Spleen (tissue), 11 donors: ENCODE measurements around the gene PDE4B. TPM values are rescaled to one million over a fixed set of nuclear protein-coding genes. Genes with fewer than 3 reads are reported as not detected.

Source experiments
- DNase-seq: peaks from one replicate; pipeline ENCODE4 v3.0.0-alpha.2; 2020
- H3K27ac ChIP-seq, 8 donors: fragments of 200-600 bp; sonication (generic) in 7 of 8; 1 replicate in 4 of 8; 2 replicates in 4 of 8; pipeline versions ENCODE4 v1.5.0 to v1.8.0; 2016 to 2021; ENCODE audit warnings: inconsistent platforms in 4 of 8, mild to moderate bottlenecking in 4 of 8, moderate library complexity in 1 of 8
- H3K27me3 ChIP-seq, 7 donors: fragments of 200-600 bp; sonication (generic) in 6 of 7; replicated peaks in 1 of 7; 1 replicate in 4 of 7; 2 replicates in 3 of 7; pipeline versions ENCODE4 v1.5.0 to v1.8.0; 2016 to 2021; ENCODE audit warnings: inconsistent platforms in 3 of 7, mild to moderate bottlenecking in 1 of 7
- H3K36me3 ChIP-seq, 6 donors: fragments of 200-600 bp; sonication (generic) in 5 of 6; 1 replicate in 4 of 6; 2 replicates in 2 of 6; pipeline versions ENCODE4 v1.5.0 to v1.8.0; 2016 to 2021; ENCODE audit warnings: inconsistent platforms in 2 of 6
- H3K4me1 ChIP-seq, 6 donors: fragments of 200-600 bp; sonication (generic) in 5 of 6; 1 replicate in 3 of 6; 2 replicates in 3 of 6; pipeline versions ENCODE4 v1.5.0 to v1.8.0; 2016 to 2021; ENCODE audit warnings: inconsistent platforms in 3 of 6
- H3K4me3 ChIP-seq, 8 donors: fragments of 200-600 bp; sonication (generic) in 7 of 8; 1 replicate in 4 of 8; 2 replicates in 4 of 8; pipeline versions ENCODE4 v1.5.0 to v1.8.0; 2016 to 2021; ENCODE audit warnings: inconsistent platforms in 4 of 8, mild to moderate bottlenecking in 4 of 8, moderate library complexity in 2 of 8
- H3K9me3 ChIP-seq, 8 donors: fragments of 200-600 bp; sonication (generic) in 7 of 8; 1 replicate in 4 of 8; 2 replicates in 4 of 8; pipeline versions ENCODE4 v1.5.0 to v1.8.0; 2016 to 2021; ENCODE audit warnings: inconsistent platforms in 4 of 8
- POLR2A ChIP-seq, 3 donors: fragments of 450-650 bp; IDR thresholded peaks; one replicate each; pipeline ENCODE4 v1.5.1; 2017; ENCODE audit warnings: antibody characterized with exemption in 3 of 3, mild to moderate bottlenecking in 1 of 3
- POLR2AphosphoS5 ChIP-seq, 3 donors: sonication (generic); formaldehyde crosslinking; IDR thresholded peaks; one replicate each; pipeline ENCODE4 v1.5.1; 2017; ENCODE audit warnings: antibody characterized with exemption in 3 of 3
- WGBS, 5 donors: extraction: QIAGEN DNeasy Blood & Tissue Kit in 3 of 5; methylation state at CpG; one replicate each; pipeline versions ENCODE4 v1.1.5 to v1.1.7; 2013 to 2018; 5-methylcytosine and 5-hydroxymethylcytosine counted together
- intact Hi-C: fragments of 100-400 bp; cut with DNase I; formaldehyde crosslinking; loops from one replicate; pipeline ENCODE4 v1.15.0; 2023; ENCODE audit warnings: low total_unique reads
- polyA plus RNA-seq, 3 donors: library from polyadenylated mRNA; stranded (reverse); fragments of 200-250 nt; gene quantifications; one replicate each; pipeline ENCODE4 v1.2.1, GENCODE V29; 2013
- total RNA-seq, 7 donors: library from RNA; depleted of rRNA in 3 of 7; stranded (reverse); fragments of >200 nt in 3 of 7; fragmentation: NEBNext Ultra II Directional in 4 of 7; extraction: Animal tissue kit (Norgen Biotek cat#: 25700) in 4 of 7; gene quantifications; one replicate each; pipeline versions ENCODE4 v1.1.0 to v1.2.1, GENCODE V29; 2016 to 2021
- TF ChIP-seq, protein P1 (sequence below), 11 experiments: fragments of 200-600 bp in 7 of 11; fragments of 450-650 bp in 4 of 11; sonication (generic) in 4 of 11; IDR thresholded peaks in 8 of 11; conservative IDR thresholded peaks in 3 of 11; 1 replicate in 7 of 11; 2 replicates in 4 of 11; pipeline versions ENCODE4 v1.4.0 to v1.8.0; 2016 to 2021; ENCODE audit warnings: antibody characterized with exemption in 11 of 11, inconsistent platforms in 4 of 11, mild to moderate bottlenecking in 1 of 11
- donor health status: healthy with polysubstance abuse.
- donor health status: DM: no; HTN: no; CAD: no; lungs with moderate emphysema.
- donor health status: DM: no; HTN: no; CAD: no.
- donor health status: Bipolar disorder and iron deficiency.
- donor health status: healthy.
- donor health status: DM: no; HTN: no; CAD: no.
- donor health status: DM: yes; HTN: yes; CAD: no.

PDE4B gene
- total and polyA plus RNA-seq, 10 donors = 12.6 to 88.2 (median 51.9) TPM

GRCh38 chr1:65955071-65955470, 162.4 kb downstream of the PDE4B start:
- Histone ChIP-seq H3K4me3 (no peak overlapping the region), H3K27ac (no peak overlapping the region), H3K36me3 (no peaks in the 10 kb centered on the region), H3K4me1 (peaks cover 0 to 4% (median 0%) of the 10 kb centered on the region in 6 donors), H3K27me3 (no peaks in the 10 kb centered on the region), H3K9me3 (no peaks in the 10 kb centered on the region)
- 74 to 87% (median 86%) methylated on average over 3 of the region's 3 CpGs for WGBS, 5 donors
- no peak for DNase-seq
- intact Hi-C loops = loop anchor here (5.0 kb wide), 1 partner anchor 287 kb away; no protein-coding TSS in a partner anchor
- TF ChIP-seq POLR2A (IDR thresholded peaks at IDR 0.05) = no peak
- TF ChIP-seq, protein P1, sequence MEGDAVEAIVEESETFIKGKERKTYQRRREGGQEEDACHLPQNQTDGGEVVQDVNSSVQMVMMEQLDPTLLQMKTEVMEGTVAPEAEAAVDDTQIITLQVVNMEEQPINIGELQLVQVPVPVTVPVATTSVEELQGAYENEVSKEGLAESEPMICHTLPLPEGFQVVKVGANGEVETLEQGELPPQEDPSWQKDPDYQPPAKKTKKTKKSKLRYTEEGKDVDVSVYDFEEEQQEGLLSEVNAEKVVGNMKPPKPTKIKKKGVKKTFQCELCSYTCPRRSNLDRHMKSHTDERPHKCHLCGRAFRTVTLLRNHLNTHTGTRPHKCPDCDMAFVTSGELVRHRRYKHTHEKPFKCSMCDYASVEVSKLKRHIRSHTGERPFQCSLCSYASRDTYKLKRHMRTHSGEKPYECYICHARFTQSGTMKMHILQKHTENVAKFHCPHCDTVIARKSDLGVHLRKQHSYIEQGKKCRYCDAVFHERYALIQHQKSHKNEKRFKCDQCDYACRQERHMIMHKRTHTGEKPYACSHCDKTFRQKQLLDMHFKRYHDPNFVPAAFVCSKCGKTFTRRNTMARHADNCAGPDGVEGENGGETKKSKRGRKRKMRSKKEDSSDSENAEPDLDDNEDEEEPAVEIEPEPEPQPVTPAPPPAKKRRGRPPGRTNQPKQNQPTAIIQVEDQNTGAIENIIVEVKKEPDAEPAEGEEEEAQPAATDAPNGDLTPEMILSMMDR (IDR thresholded peaks at IDR 0.05 in 8 of 11, conservative IDR thresholded peaks at IDR 0.05 in 3 of 11) = no peak
- TF ChIP-seq POLR2AphosphoS5 (IDR thresholded peaks at IDR 0.05) = no peak

DNA sequence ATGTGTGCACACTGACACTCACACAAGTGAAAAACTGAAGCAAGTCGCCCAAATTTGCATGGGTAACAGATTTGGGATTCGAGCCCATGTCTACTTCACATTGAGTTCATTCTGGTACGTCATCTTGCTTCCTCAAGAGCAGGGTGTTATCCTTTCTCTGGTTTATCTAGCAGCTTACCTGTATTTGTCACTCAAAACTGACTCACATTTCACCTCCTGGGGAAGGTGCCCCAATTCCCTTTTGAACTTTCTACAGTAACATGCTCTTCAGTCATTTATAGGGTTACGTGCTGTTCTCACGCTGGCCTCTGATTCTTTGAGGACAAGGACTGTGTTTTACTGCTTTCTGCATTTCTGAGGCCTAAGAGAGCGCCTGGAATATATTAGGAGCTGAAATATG, 162.8 kb downstream of the PDE4B start:
- intact Hi-C loops = loop anchor here (5.0 kb wide), 1 partner anchor 287 kb away; no protein-coding TSS in a partner anchor
- TF ChIP-seq POLR2AphosphoS5 (IDR thresholded peaks at IDR 0.05) (no peak), POLR2A (IDR thresholded peaks at IDR 0.05) (no peak)
- TF ChIP-seq, protein P1 (IDR thresholded peaks at IDR 0.05 in 8 of 11, conservative IDR thresholded peaks at IDR 0.05 in 3 of 11) = no peak
- H3K4me3 ChIP-seq = no peak overlapping the region
- H3K36me3 ChIP-seq = no peaks in the 10 kb centered on the region
- DNase-seq = no peak
- H3K27me3 ChIP-seq = no peaks in the 10 kb centered on the region
- H3K9me3 ChIP-seq = no peaks in the 10 kb centered on the region
- WGBS, 5 donors = 83 to 95% (median 90%) methylated on average over 6 of the region's 6 CpGs
- peaks cover 0 to 4% (median 0%) of the 10 kb centered on the region in 6 donors for H3K4me1 ChIP-seq
- no peak overlapping the region for H3K27ac ChIP-seq

- no peaks in the 10 kb centered on the region for H3K36me3 ChIP-seq
- TF ChIP-seq POLR2A (IDR thresholded peaks at IDR 0.05) (no peak), POLR2AphosphoS5 (IDR thresholded peaks at IDR 0.05) (no peak)
- TF ChIP-seq, protein P1 (IDR thresholded peaks at IDR 0.05 in 8 of 11, conservative IDR thresholded peaks at IDR 0.05 in 3 of 11) = peak in 9 of 11 experiments; percentile 26 to 72 (median 55)
- no peaks in the 10 kb centered on the region for H3K9me3 ChIP-seq
- WGBS, 5 donors = 52 to 57% (median 55%) methylated on average over 12 of the region's 12 CpGs
- H3K27me3 ChIP-seq = no peaks in the 10 kb centered on the region
- H3K27ac ChIP-seq = no peak overlapping the region
- peaks cover 0 to 4% (median 0%) of the 10 kb centered on the region in 6 donors for H3K4me1 ChIP-seq
- intact Hi-C loops = loop anchor here (5.0 kb wide), 1 partner anchor 284 kb away; no protein-coding TSS in a partner anchor
- no peak overlapping the region for H3K4me3 ChIP-seq
- DNase-seq = no peak
Measured at GRCh38 chr1:65958561-65959350, 166.1 kb downstream of the PDE4B start.

GRCh38 chr1:65959896-65960567, 167.3 kb downstream of the PDE4B start:
- no peaks in the 10 kb centered on the region for H3K9me3 ChIP-seq
- intact Hi-C loops = loop anchor here (2.0 to 5.0 kb wide), 2 partner anchors 282 to 489 kb away; no protein-coding TSS in a partner anchor
- H3K27ac ChIP-seq = no peak overlapping the region
- TF ChIP-seq POLR2A (IDR thresholded peaks at IDR 0.05) (no peak), POLR2AphosphoS5 (IDR thresholded peaks at IDR 0.05) (no peak)
- TF ChIP-seq, protein P1 (IDR thresholded peaks at IDR 0.05 in 8 of 11, conservative IDR thresholded peaks at IDR 0.05 in 3 of 11) = no peak
- DNase-seq = no peak
- peaks cover 0 to 4% (median 0%) of the 10 kb centered on the region in 6 donors for H3K4me1 ChIP-seq
- WGBS, 5 donors = 40 to 58% (median 49%) methylated on average over 7 of the region's 7 CpGs
- no peaks in the 10 kb centered on the region for H3K27me3 ChIP-seq
- no peak overlapping the region for H3K4me3 ChIP-seq
- H3K36me3 ChIP-seq = no peaks in the 10 kb centered on the region
